Endodermal cell (in vitro differentiated cells): ENCODE results near the gene SDK1. TPM values are rescaled to one million over a fixed set of nuclear protein-coding genes. Genes with fewer than 3 reads are reported as not detected.

Experiments used
- DNase-seq: peaks from one replicate; pipeline ENCODE4 v3.0.0-alpha.2; 2017
- H3K27ac ChIP-seq: 2 replicates; pipeline ENCODE4 v1.5.1; 2013; ENCODE audit warnings: mild to moderate bottlenecking, low read depth, low read length, moderate library complexity
- H3K27me3 ChIP-seq: 2 replicates; pipeline ENCODE4 v1.6.1; 2013; ENCODE audit warnings: mild to moderate bottlenecking, low read length, moderate library complexity; ENCODE audit not compliant: insufficient read depth, control insufficient read depth, poor library complexity, severe bottlenecking
- H3K36me3 ChIP-seq: 2 replicates; pipeline ENCODE4 v1.7.0; 2013; ENCODE audit warnings: mild to moderate bottlenecking, low read length, moderate library complexity; ENCODE audit not compliant: control insufficient read depth, insufficient read depth
- H3K4me1 ChIP-seq: one replicate; pipeline ENCODE4 v1.7.0; 2013; ENCODE audit warnings: low read length; ENCODE audit not compliant: control insufficient read depth, insufficient read depth
- H3K4me3 ChIP-seq: 2 replicates; pipeline ENCODE4 v1.5.1; 2013; ENCODE audit warnings: mild to moderate bottlenecking, low read length, moderate library complexity
- H3K9ac ChIP-seq: 2 replicates; pipeline ENCODE4 v1.6.1; 2013; ENCODE audit warnings: mild to moderate bottlenecking, low read length, moderate library complexity; ENCODE audit not compliant: poor library complexity, severe bottlenecking; ENCODE audit errors: extremely low read depth
- H3K9me3 ChIP-seq: 2 replicates; pipeline ENCODE4 v1.6.1; 2013; ENCODE audit warnings: mild to moderate bottlenecking, low read length, moderate library complexity; ENCODE audit not compliant: control insufficient read depth
- H3K27ac Mint-ChIP-seq: 2 replicates; pipeline ENCODE4 v1.8.0; 2020; ENCODE audit warnings: mixed read lengths
- H3K27me3 Mint-ChIP-seq: 2 replicates; pipeline ENCODE4 v1.8.0; 2021; ENCODE audit warnings: mild to moderate bottlenecking, mixed read lengths; ENCODE audit not compliant: insufficient read depth
- H3K36me3 Mint-ChIP-seq: 2 replicates; pipeline ENCODE4 v1.8.0; 2020; ENCODE audit warnings: low read depth, mixed read lengths
- H3K4me1 Mint-ChIP-seq: 2 replicates; pipeline ENCODE4 v1.8.0; 2020; ENCODE audit warnings: mixed read lengths
- H3K4me3 Mint-ChIP-seq: 2 replicates; pipeline ENCODE4 v1.8.0; 2020; ENCODE audit warnings: mild to moderate bottlenecking, moderate library complexity, mixed read lengths
- H3K9me3 Mint-ChIP-seq: 2 replicates; pipeline ENCODE4 v1.8.0; 2020; ENCODE audit warnings: mild to moderate bottlenecking, mixed read lengths
- WGBS, 2 experiments: methylation state at CpG; one replicate each; pipeline versions ENCODE4 v1.1.5 to v1.1.7; 2013; ENCODE audit warnings: missing lambda C conversion rate in 2 of 2, mixed read lengths in 1 of 2; ENCODE audit not compliant: insufficient coverage in 1 of 2, insufficient read length in 1 of 2; 5-methylcytosine and 5-hydroxymethylcytosine counted together
- total RNA-seq, 2 donors: library from RNA; stranded (reverse); fragmentation: NEBNext Ultra II Directional in 1 of 2; extraction: Animal tissue kit (Norgen Biotek cat#: 25700) in 1 of 2; gene quantifications; 2 replicates in 1 of 2; 3 replicates in 1 of 2; pipeline ENCODE4 v1.2.1, GENCODE V29; 2021
- TF ChIP-seq, protein P1 (sequence below): fragments of 200-600 bp; sonication (generic); conservative IDR thresholded peaks from 2 replicates; pipeline ENCODE4 v1.5.0; 2021; ENCODE audit warnings: antibody characterized with exemption, mild to moderate bottlenecking

SDK1 gene
- total RNA-seq, 2 donors from 2014 or later: 22.7 to 23.1 TPM

DNA sequence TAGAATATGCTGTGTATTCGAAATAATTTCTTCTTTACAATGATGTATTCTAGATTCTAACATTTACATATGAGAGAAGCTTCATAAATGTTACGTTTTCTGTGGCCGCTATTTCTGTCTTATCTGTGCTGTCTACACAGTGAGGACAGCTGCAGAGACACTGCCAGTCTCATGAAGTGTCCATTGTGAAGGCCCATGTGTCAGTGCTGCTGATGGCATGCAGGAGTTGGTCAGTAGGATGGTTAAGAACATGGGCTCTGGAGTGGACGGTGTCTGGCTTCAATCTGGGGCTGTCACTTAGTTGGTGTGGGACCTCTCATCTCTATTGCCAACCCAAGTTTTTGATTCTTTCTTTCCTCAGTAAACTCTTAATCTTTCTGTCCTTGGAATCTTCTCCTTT lies 137.3 kb downstream of the SDK1 start:
- 97 to 100% methylated on average over 3 to 4 of the region's 4 CpGs for WGBS, 2 experiments
- H3K36me3 ChIP-seq: no peaks in the 10 kb centered on the region
- no peak overlapping the region for H3K27ac ChIP-seq
- Mint-ChIP-seq H3K36me3 (no peaks in the 10 kb centered on the region), H3K27ac (no peak overlapping the region), H3K27me3 (no peaks in the 10 kb centered on the region), H3K9me3 (no peaks in the 10 kb centered on the region), H3K4me3 (no peak overlapping the region), H3K4me1 (peaks cover 4% of the 10 kb centered on the region)
- no peak for DNase-seq
- no peak overlapping the region for H3K4me3 ChIP-seq
- TF ChIP-seq, protein P1, sequence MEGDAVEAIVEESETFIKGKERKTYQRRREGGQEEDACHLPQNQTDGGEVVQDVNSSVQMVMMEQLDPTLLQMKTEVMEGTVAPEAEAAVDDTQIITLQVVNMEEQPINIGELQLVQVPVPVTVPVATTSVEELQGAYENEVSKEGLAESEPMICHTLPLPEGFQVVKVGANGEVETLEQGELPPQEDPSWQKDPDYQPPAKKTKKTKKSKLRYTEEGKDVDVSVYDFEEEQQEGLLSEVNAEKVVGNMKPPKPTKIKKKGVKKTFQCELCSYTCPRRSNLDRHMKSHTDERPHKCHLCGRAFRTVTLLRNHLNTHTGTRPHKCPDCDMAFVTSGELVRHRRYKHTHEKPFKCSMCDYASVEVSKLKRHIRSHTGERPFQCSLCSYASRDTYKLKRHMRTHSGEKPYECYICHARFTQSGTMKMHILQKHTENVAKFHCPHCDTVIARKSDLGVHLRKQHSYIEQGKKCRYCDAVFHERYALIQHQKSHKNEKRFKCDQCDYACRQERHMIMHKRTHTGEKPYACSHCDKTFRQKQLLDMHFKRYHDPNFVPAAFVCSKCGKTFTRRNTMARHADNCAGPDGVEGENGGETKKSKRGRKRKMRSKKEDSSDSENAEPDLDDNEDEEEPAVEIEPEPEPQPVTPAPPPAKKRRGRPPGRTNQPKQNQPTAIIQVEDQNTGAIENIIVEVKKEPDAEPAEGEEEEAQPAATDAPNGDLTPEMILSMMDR: no peak
- no peaks in the 10 kb centered on the region for H3K9me3 ChIP-seq
- no peaks in the 10 kb centered on the region for H3K27me3 ChIP-seq
- no peaks in the 10 kb centered on the region for H3K4me1 ChIP-seq
- H3K9ac ChIP-seq: no peak overlapping the region

DNA sequence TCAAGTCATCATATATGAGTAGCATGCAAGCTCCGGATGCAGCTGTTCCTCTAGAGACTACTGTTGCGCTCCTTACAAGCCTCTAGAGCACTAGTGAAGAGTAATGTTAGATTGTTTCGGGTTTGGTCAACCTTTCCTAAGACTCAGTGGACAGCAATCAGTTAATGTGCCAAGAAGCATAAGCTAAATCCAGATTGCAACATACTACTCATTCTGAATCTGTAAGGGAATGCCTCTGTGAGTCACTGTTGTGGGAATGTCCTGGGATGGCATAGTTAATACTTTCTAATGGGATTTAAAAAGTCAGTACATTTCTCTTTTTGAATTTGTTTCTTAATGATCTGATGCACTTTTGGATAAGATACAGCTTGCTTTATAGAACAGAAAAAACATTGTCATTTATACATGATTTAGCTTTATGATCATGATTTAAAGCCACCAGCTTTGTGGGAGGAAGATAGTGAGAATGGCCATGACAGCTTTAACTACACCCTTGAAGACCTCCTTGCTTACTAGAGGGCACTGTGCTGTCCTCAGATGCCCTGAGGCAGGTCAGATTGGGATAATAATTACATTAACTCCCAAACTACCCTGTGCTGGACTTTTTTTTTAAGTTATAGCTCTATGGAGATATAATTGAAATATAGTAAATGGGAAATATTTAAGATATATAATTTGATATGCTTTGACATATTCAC lies 138.4 kb downstream of the SDK1 start:
- peaks cover 4% of the 10 kb centered on the region for H3K4me1 Mint-ChIP-seq
- Histone ChIP-seq H3K27ac (no peak overlapping the region), H3K9me3 (no peaks in the 10 kb centered on the region), H3K27me3 (no peaks in the 10 kb centered on the region), H3K9ac (no peak overlapping the region), H3K4me3 (no peak overlapping the region), H3K36me3 (no peaks in the 10 kb centered on the region), H3K4me1 (no peaks in the 10 kb centered on the region)
- H3K36me3 Mint-ChIP-seq: no peaks in the 10 kb centered on the region
- H3K27me3 Mint-ChIP-seq: no peaks in the 10 kb centered on the region
- no peak for DNase-seq
- no peak overlapping the region for H3K4me3 Mint-ChIP-seq
- 90% methylated on average over 3 of the region's 3 CpGs; no CpG with 5 or more reads in 1 of the 2 experiments for WGBS, 2 experiments
- no peaks in the 10 kb centered on the region for H3K9me3 Mint-ChIP-seq
- TF ChIP-seq, protein P1: no peak
- no peak overlapping the region for H3K27ac Mint-ChIP-seq

DNA sequence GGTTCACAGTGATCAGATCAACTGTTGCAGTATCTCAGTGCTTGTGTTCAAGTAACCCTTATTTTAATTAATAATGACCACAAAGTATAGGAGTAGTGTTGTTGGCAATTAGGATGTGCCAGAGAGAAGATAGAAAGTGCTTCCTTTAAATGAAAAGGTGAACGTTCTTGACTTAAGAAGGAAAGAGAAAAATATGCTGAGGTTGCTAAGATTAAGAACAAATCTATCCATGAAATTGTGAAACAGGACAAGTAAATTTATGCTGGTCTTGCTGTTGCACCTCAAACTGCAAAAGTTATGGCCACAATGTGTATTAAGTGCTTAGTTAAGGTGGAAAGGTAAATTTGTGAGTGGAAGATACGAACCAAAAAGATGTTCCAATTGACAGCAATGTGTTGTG lies 139.5 kb downstream of the SDK1 start:
- H3K9ac ChIP-seq: no peak overlapping the region
- TF ChIP-seq, protein P1: no peak
- H3K9me3 Mint-ChIP-seq: peaks cover under 1% of the 10 kb centered on the region

More for the DNA sequence above, 139.5 kb downstream of the SDK1 start:
- no peaks in the 10 kb centered on the region for H3K27me3 ChIP-seq
- DNase-seq: no peak
- Mint-ChIP-seq H3K27me3 (no peaks in the 10 kb centered on the region), H3K36me3 (peaks cover under 1% of the 10 kb centered on the region), H3K4me1 (peaks cover 4% of the 10 kb centered on the region), H3K27ac (no peak overlapping the region), H3K4me3 (no peak overlapping the region)
- H3K4me3 ChIP-seq: no peak overlapping the region
- H3K36me3 ChIP-seq: no peaks in the 10 kb centered on the region
- no peaks in the 10 kb centered on the region for H3K4me1 ChIP-seq
- no peak overlapping the region for H3K27ac ChIP-seq
- WGBS, 2 experiments: 43 to 45% methylated on average over 2 of the region's 2 CpGs
- H3K9me3 ChIP-seq: peaks cover 1% of the 10 kb centered on the region
